GM12878 (cell line): Measurements from ENCODE around the gene STX8. TPM values are rescaled to one million over a fixed set of nuclear protein-coding genes. Genes with fewer than 3 reads are reported as not detected.

Source experiments
- ATAC-seq: fragments of 200-7000 bp; cut with Tn5 transposase; 3 replicates; pipeline ENCODE4 v1.9.1; 2020; ENCODE audit warnings: mild to moderate bottlenecking, moderate library complexity
- BruUV-seq: library from RNA; stranded (reverse); fragments of 400-500 nt; replicated peaks from 2 replicates; lab custom pipeline; 2021; lab: Mats Ljungman, UMichigan
- CTCF ChIA-PET: fragments of 300-600 bp; sonication (Branson Sonifier 250); formaldehyde crosslinking; extraction: SDS; loops from one replicate; lab custom pipeline; 2021; ENCODE audit warnings: inconsistent platforms; lab: Yijun Ruan, JAX
- POLR2A ChIA-PET: fragments of 350-600 bp; formaldehyde crosslinking; extraction: SDS; loops from one replicate; lab custom pipeline; 2021; ENCODE audit warnings: inconsistent platforms; lab: Charles Lee
- RAD21 ChIA-PET: fragments of 300-600 bp; sonication (Branson Sonifier 250); formaldehyde crosslinking; loops from one replicate; lab custom pipeline; 2023; ENCODE audit warnings: antibody characterized with exemption; ENCODE audit not compliant: unreplicated experiment; lab: Charles Lee
- SMC1A ChIA-PET: fragments of 300-600 bp; sonication (Branson Sonifier 250); formaldehyde crosslinking; loops from one replicate; lab custom pipeline; 2023; ENCODE audit not compliant: unreplicated experiment, uncharacterized antibody; lab: Charles Lee
- DNase-seq: peaks from one replicate; pipeline ENCODE4 v3.0.0-alpha.2; 2011; ENCODE audit warnings: low read depth, low spot score
- FAIRE-seq: peaks from 3 replicates; lab custom pipeline; 2011; peaks lifted over from hg19 to GRCh38; lab: Jason Lieb, UNC
- H2AFZ ChIP-seq: 2 replicates; pipeline ENCODE4 v1.6.0; 2011; ENCODE audit warnings: low read depth, low read length, control low read depth; ENCODE audit not compliant: control insufficient read depth
- H3K27ac ChIP-seq: 2 replicates; pipeline ENCODE4 v1.5.1; 2011; ENCODE audit warnings: control low read depth; ENCODE audit not compliant: control insufficient read depth, insufficient read depth
- H3K27me3 ChIP-seq, 2 experiments: replicated peaks in 1 of 2; 2 replicates each; pipeline versions ENCODE4 v1.6.0 to v1.6.1; 2011; ENCODE audit warnings: low read length in 1 of 2; ENCODE audit not compliant: control insufficient read depth in 2 of 2, insufficient read depth in 2 of 2
- H3K36me3 ChIP-seq, 2 experiments: 2 replicates each; pipeline ENCODE4 v1.5.1; 2011; ENCODE audit warnings: low read length in 1 of 2; ENCODE audit not compliant: control insufficient read depth in 2 of 2, insufficient read depth in 2 of 2
- H3K4me1 ChIP-seq: 2 replicates; pipeline ENCODE4 v1.6.1; 2011; ENCODE audit warnings: mild to moderate bottlenecking, low read length, moderate library complexity, mixed read lengths; ENCODE audit not compliant: control insufficient read depth, insufficient read depth
- H3K4me2 ChIP-seq: 2 replicates; pipeline ENCODE4 v1.6.0; 2011; ENCODE audit warnings: control low read depth; ENCODE audit not compliant: control insufficient read depth, insufficient read depth
- H3K4me3 ChIP-seq: fragments of 200-600 bp; sonication (generic); 2 replicates; pipeline ENCODE4 v1.5.1; 2016
- H3K79me2 ChIP-seq: 2 replicates; pipeline ENCODE4 v1.6.0; 2011; ENCODE audit warnings: low read length; ENCODE audit not compliant: control insufficient read depth, insufficient read depth
- H3K9ac ChIP-seq: 2 replicates; pipeline ENCODE4 v1.8.0; 2011; ENCODE audit warnings: low read length, control low read depth, mixed read lengths; ENCODE audit not compliant: control insufficient read depth, insufficient read depth
- H3K9me3 ChIP-seq: replicated peaks from 3 replicates; pipeline ENCODE4 v1.5.1; 2011; ENCODE audit warnings: mild to moderate bottlenecking, low read length; ENCODE audit not compliant: control insufficient read depth, insufficient read depth
- H4K20me1 ChIP-seq: 2 replicates; pipeline ENCODE4 v1.6.0; 2011; ENCODE audit not compliant: control insufficient read depth, insufficient read depth
- CBX5 ChIP-seq: sonication (generic); IDR thresholded peaks from 2 replicates; pipeline ENCODE4 v1.6.1; 2016; ENCODE audit warnings: low read depth, moderate library complexity, mild to moderate bottlenecking, inconsistent platforms
- NFIC ChIP-seq: IDR thresholded peaks from 2 replicates; pipeline ENCODE4 v1.6.1; 2012; ENCODE audit warnings: low read depth, mild to moderate bottlenecking, inconsistent platforms, low read length, moderate library complexity
- SRF ChIP-seq, 2 experiments: IDR thresholded peaks; 2 replicates each; pipeline ENCODE4 v1.6.1; 2011; ENCODE audit warnings: low read depth in 2 of 2, low read length in 2 of 2, mild to moderate bottlenecking in 1 of 2, moderate library complexity in 1 of 2
- TCF12 ChIP-seq: IDR thresholded peaks from 2 replicates; pipeline ENCODE4 v1.6.1; 2011; ENCODE audit warnings: low read depth, mild to moderate bottlenecking, low read length
- WGBS: methylation state at CpG from one replicate; pipeline ENCODE4 v1.1.6; 2016; ENCODE audit warnings: low lambda C conversion rate; ENCODE audit not compliant: insufficient replicate concordance, insufficient coverage; ENCODE audit errors: missing lambda C conversion rate; 5-methylcytosine and 5-hydroxymethylcytosine counted together
- in situ Hi-C: fragments of 300-500 bp; cut with MboI; formaldehyde crosslinking; loops from 9 replicates; pipeline ENCODE4 v1.14.3; 2018; ENCODE audit warnings: mixed read lengths
- intact Hi-C: fragments of 100-400 bp; cut with micrococcal nuclease; formaldehyde crosslinking; loops from one replicate; pipeline ENCODE4 v1.14.2; 2022; ENCODE audit not compliant: unreplicated experiment
- polyA plus RNA-seq, 11 experiments: library from polyadenylated mRNA; depleted of rRNA in 4 of 11; unstranded in 6 of 11; stranded (reverse) in 5 of 11; fragments of >200 nt; fragmentation: Nextera tagmentation in 4 of 11; fragmentation: Illumina TruSeq in 1 of 11; extraction: Ambion mirVana in 4 of 11; extraction: Trizol in 1 of 11; gene quantifications; 1 replicate in 1 of 11; 2 replicates in 10 of 11; pipeline versions ENCODE4 v1.2.1 to v1.2.3, GENCODE V29; 2011 to 2016; ENCODE audit warnings: inconsistent platforms in 2 of 11, missing spikeins in 2 of 11, low read depth in 1 of 11
- total RNA-seq, 4 experiments: library from RNA; depleted of rRNA in 3 of 4; stranded (reverse); fragments of >200 nt in 3 of 4; fragmentation: Illumina TruSeq in 1 of 4; extraction: Trizol in 1 of 4; gene quantifications; 2 replicates each; pipeline versions ENCODE4 v1.2.1 to v1.2.3, GENCODE V29; 2013 to 2021
- TF ChIP-seq, protein P1 (sequence below): fragments of 450-650 bp; IDR thresholded peaks from 2 replicates; pipeline ENCODE4 v1.6.1; 2018; ENCODE audit warnings: mild to moderate bottlenecking, low read depth, moderate library complexity; ENCODE audit not compliant: partially characterized antibody
- TF ChIP-seq, protein P2 (sequence below): fragments of 450-650 bp; conservative IDR thresholded peaks from 2 replicates; pipeline ENCODE4 v1.6.1; 2017; ENCODE audit warnings: mild to moderate bottlenecking, moderate library complexity

Gene STX8
- total and polyA plus RNA-seq, 10 of the 15 experiments (the other 5 are each of a cell fraction or from before 2014, with no cell fraction given): 47.9 to 151 (median 72.9) TPM

DNA sequence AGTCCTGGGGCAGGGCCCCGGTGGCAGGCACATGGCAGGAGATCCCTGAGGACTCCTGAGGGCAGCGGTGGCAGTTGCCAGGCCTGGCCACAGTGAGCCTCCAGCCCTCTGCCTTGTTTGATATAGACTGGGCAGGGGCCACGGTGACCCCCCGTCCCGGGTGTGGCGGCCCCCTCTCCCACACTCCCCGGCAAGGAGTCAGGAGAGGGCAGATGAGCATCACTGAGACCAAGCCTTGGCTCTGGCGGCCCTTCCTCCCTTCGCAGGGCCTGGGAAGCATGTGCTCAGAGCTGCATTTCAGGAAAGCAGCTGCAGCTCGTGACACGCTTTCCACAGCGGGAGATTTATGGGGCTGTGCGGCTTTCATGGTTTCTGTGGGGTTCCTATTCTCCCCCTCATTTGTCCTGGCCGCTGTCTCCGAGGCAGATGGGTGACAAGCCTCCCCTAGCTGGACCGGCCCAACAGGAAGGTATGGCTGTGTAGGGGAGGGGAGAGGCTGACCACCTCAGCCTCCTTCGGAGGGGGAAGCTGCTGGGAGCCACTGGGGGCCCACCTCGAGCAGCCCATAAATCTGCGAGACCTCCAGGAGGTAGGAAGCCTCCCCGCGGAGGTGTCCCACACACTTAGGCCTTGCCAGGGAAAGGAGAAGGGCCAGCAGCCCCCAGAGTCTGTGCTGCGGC, 342.9 kb downstream of the STX8 start:
- SMC1A ChIA-PET: no interaction called here
- H3K79me2 ChIP-seq: no peaks in the 10 kb centered on the region
- intact Hi-C loops: no loop called here
- no TSS peak for BruUV-seq
- H3K36me3 ChIP-seq: no peaks in the 10 kb centered on the region
- no peak overlapping the region for H2AFZ ChIP-seq
- no peak overlapping the region for H3K4me3 ChIP-seq
- no peaks in the 10 kb centered on the region for H3K4me1 ChIP-seq
- ATAC-seq (peak; percentile 18; the same call in 1 of the 3 replicates), DNase-seq (no peak), FAIRE-seq (no peak)
- CTCF ChIA-PET: no interaction called here
- 0 out of 2 replicates have a peak, but pooled peaks cover 2% of the 10 kb centered on the region for H4K20me1 ChIP-seq
- POLR2A ChIA-PET: no interaction called here
- no peak overlapping the region for H3K27ac ChIP-seq
- RAD21 ChIA-PET: no interaction called here
- no peak for TF ChIP-seq TCF12
- TF ChIP-seq, protein P1, sequence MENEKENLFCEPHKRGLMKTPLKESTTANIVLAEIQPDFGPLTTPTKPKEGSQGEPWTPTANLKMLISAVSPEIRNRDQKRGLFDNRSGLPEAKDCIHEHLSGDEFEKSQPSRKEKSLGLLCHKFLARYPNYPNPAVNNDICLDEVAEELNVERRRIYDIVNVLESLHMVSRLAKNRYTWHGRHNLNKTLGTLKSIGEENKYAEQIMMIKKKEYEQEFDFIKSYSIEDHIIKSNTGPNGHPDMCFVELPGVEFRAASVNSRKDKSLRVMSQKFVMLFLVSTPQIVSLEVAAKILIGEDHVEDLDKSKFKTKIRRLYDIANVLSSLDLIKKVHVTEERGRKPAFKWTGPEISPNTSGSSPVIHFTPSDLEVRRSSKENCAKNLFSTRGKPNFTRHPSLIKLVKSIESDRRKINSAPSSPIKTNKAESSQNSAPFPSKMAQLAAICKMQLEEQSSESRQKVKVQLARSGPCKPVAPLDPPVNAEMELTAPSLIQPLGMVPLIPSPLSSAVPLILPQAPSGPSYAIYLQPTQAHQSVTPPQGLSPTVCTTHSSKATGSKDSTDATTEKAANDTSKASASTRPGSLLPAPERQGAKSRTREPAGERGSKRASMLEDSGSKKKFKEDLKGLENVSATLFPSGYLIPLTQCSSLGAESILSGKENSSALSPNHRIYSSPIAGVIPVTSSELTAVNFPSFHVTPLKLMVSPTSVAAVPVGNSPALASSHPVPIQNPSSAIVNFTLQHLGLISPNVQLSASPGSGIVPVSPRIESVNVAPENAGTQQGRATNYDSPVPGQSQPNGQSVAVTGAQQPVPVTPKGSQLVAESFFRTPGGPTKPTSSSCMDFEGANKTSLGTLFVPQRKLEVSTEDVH: no peak
- no peak for TF ChIP-seq SRF (IDR thresholded peaks at IDR 0.05; ENCODE audit: low read depth in 2 of 2, low read length in 2 of 2)
- TF ChIP-seq, protein P2, sequence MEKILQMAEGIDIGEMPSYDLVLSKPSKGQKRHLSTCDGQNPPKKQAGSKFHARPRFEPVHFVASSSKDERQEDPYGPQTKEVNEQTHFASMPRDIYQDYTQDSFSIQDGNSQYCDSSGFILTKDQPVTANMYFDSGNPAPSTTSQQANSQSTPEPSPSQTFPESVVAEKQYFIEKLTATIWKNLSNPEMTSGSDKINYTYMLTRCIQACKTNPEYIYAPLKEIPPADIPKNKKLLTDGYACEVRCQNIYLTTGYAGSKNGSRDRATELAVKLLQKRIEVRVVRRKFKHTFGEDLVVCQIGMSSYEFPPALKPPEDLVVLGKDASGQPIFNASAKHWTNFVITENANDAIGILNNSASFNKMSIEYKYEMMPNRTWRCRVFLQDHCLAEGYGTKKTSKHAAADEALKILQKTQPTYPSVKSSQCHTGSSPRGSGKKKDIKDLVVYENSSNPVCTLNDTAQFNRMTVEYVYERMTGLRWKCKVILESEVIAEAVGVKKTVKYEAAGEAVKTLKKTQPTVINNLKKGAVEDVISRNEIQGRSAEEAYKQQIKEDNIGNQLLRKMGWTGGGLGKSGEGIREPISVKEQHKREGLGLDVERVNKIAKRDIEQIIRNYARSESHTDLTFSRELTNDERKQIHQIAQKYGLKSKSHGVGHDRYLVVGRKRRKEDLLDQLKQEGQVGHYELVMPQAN: no peak
- TF ChIP-seq CBX5: no peak
- TF ChIP-seq NFIC: no peak
- H3K4me2 ChIP-seq: no peak overlapping the region
- H3K27me3 ChIP-seq: peaks cover 0 to 6% of the 10 kb centered on the region in 2 experiments; a peak in 1 of 4 replicates
- 6% methylated on average over 20 of the region's 22 CpGs for WGBS
- in situ Hi-C loops: no loop called here
- H3K9me3 ChIP-seq: no peaks in the 10 kb centered on the region; the same call in 2 of the 3 replicates
- H3K9ac ChIP-seq: no peak overlapping the region
